ENCODE measurements around the gene C10orf105.

C10orf105 gene

DNA sequence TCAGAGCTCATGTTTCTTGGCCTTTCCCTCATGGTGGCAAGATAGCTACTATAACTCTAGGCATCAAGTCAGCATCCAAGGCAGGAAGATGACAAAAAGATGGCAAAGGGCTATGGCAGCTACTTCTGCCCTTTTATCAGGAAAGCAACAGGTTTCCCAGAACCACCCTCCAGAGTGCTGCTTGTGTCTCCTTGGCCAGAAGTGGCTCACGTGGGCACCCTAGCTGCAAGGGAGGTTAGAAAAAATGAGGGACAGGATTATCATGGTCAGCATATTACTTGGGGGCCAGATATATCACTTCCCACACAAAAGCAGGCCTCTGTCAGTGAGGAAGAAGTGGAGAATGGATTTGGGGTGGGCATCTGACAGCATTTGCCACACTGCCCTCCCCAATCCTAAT lies 24.3 kb upstream of the C10orf105 start:
- Histone ChIP-seq H3K27ac (no peak overlapping the region), H3K9ac (no peak overlapping the region), H4K20me1 (no peaks in the 10 kb centered on the region), H3K4me2 (peak overlapping the region in 4 of 11 experiments; percentile 26 to 95 (median 56); a peak in 6 of 22 replicates), H3K36me3 (no peaks in the 10 kb centered on the region), H3K9me3 (replicated peaks in 1 of 11) (peaks cover 0 to 19% (median 12%) of the 10 kb centered on the region in 11 experiments; a peak in 15 of 22 replicates), H3K4me1 (peaks cover 48 to 99% (median 72%) of the 10 kb centered on the region in 10 experiments), H3K4me3 (no peak overlapping the region), H3K27me3 (no peaks in the 10 kb centered on the region)
- TF ChIP-seq Cebpa-rat (IDR thresholded peaks at IDR 0.05), result no peak

DNA sequence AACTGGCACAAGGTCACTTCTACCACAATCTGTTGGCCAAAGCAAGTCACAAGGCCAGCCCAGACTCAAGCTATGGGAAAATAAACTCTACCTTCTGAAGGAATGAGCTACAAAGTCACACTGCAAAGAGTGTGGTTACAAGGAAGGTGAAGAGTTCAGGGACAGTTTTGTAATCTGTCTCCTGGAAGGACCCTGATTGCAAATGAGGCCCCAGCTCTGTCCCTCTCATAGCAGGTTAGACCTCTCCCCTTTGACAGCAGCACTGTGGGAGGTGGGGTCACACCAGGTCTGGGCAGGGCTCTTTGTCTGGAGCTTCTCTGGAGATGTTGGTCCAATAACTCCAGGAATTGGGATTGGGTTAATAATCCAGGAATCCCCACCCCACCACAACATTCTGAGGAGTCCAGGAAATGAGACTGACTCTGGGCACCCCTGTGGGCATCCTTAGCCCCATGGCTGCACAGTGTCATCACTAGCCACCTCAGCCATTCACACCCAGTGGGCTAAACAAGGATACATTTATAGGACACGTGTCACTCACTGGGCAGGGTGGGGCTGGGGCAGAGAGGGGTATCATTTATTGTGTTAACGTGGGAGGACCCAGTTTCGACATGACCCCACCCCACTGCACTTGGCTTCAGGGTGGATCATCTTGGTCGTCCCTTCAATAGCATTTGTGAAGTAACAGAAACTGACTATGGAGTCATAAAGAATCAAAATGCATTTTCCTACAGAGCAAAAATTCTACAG lies 23.7 kb upstream of the C10orf105 start:
- Histone ChIP-seq H4K20me1 (no peaks in the 10 kb centered on the region), H3K4me3 (no peak overlapping the region), H3K9me3 (replicated peaks in 1 of 11) (peaks cover 0 to 19% (median 12%) of the 10 kb centered on the region in 11 experiments; a peak in 15 of 22 replicates), H3K4me1 (peaks cover 42 to 99% (median 71%) of the 10 kb centered on the region in 10 experiments), H3K27me3 (no peaks in the 10 kb centered on the region), H3K27ac (peak overlapping the region in 3 of 11 experiments; percentile 9 to 44 (median 28); a peak in 5 of 22 replicates), H3K36me3 (no peaks in the 10 kb centered on the region), H3K9ac (no peak overlapping the region), H3K4me2 (peak overlapping the region in 6 of 11 experiments; percentile 6 to 95 (median 56); a peak in 9 of 22 replicates)
- no peak for TF ChIP-seq Cebpa-rat (IDR thresholded peaks at IDR 0.05)

- Histone ChIP-seq H3K36me3 (no peaks in the 10 kb centered on the region), H3K4me3 (no peak overlapping the region), H3K4me1 (peaks cover 34 to 99% (median 71%) of the 10 kb centered on the region in 10 experiments), H3K27ac (peak overlapping the region in 4 of 11 experiments; percentile 9 to 44 (median 24); a peak in 5 of 22 replicates), H4K20me1 (no peaks in the 10 kb centered on the region), H3K9ac (no peak overlapping the region), H3K4me2 (peak overlapping the region in 5 of 11 experiments; percentile 34 to 83 (median 78); a peak in 8 of 22 replicates), H3K27me3 (no peaks in the 10 kb centered on the region), H3K9me3 (replicated peaks in 1 of 11) (peaks cover 0 to 19% (median 12%) of the 10 kb centered on the region in 11 experiments; a peak in 15 of 22 replicates)
- no peak for TF ChIP-seq Cebpa-rat (IDR thresholded peaks at IDR 0.05)
Observed at GRCh38 chr10:71742301-71743088, 22.9 kb upstream of the C10orf105 start.

DNA sequence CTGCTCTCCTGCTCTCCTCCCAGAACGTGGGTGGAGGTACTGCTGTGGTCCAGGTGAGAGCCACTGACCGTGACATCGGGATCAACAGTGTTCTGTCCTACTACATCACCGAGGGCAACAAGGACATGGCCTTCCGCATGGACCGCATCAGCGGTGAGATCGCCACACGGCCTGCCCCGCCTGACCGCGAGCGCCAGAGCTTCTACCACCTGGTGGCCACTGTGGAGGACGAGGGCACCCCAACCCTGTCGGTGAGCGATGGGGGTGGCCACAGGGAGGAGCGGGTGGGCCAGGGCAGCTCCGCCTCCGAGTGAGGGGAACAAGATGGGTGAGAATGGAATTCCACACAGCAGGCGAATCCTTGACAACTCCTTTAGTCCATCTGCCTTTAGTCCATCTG lies 22.1 kb upstream of the C10orf105 start:
- Histone ChIP-seq H3K4me2 (peak overlapping the region; percentile 44 to 96 (median 72); a peak in 20 of 22 replicates), H4K20me1 (no peaks in the 10 kb centered on the region), H3K36me3 (no peaks in the 10 kb centered on the region), H3K4me1 (peaks cover 30 to 99% (median 71%) of the 10 kb centered on the region in 10 experiments), H3K27me3 (no peaks in the 10 kb centered on the region), H3K4me3 (no peak overlapping the region), H3K27ac (peak overlapping the region in 3 of 11 experiments; percentile 15 to 36 (median 15); a peak in 5 of 22 replicates), H3K9ac (no peak overlapping the region), H3K9me3 (replicated peaks in 1 of 11) (peaks cover 0 to 19% (median 12%) of the 10 kb centered on the region in 11 experiments; a peak in 15 of 22 replicates)
- no peak for TF ChIP-seq Cebpa-rat (IDR thresholded peaks at IDR 0.05)

DNA sequence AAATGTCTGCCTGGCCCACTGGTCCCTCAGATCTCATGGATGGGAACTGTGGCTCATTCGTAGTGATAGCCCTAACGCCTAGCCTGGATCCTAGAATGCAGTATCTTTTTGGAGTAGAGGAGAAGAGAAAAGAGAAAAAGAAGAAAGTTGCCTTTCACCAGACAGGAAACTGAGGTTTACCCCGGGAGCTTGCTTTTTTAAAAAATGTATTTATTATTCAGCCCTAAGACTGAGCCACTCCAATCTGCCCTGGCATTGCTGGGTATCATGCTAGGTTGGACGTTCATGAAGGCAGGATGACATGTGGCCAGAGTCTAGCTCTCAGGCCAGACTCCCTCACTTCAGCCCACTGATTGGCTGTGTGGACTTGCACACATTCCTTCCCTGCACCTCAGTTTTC lies 21.5 kb upstream of the C10orf105 start:
- Histone ChIP-seq H3K27ac (peak overlapping the region in 3 of 11 experiments; percentile 15 to 36 (median 35); a peak in 6 of 22 replicates), H3K4me2 (peak overlapping the region; percentile 44 to 96 (median 72)), H3K9ac (0 out of 22 replicates have a peak overlapping the region, but pooled peaks of 2 of the 11 experiments have one; percentile 2 to 23), H3K4me3 (no peak overlapping the region), H3K9me3 (replicated peaks in 1 of 11) (peaks cover 0 to 19% (median 12%) of the 10 kb centered on the region in 11 experiments; a peak in 15 of 22 replicates), H4K20me1 (no peaks in the 10 kb centered on the region), H3K36me3 (no peaks in the 10 kb centered on the region), H3K27me3 (no peaks in the 10 kb centered on the region), H3K4me1 (peaks cover 30 to 99% (median 71%) of the 10 kb centered on the region in 10 experiments)
- no peak for TF ChIP-seq Cebpa-rat (IDR thresholded peaks at IDR 0.05)

DNA sequence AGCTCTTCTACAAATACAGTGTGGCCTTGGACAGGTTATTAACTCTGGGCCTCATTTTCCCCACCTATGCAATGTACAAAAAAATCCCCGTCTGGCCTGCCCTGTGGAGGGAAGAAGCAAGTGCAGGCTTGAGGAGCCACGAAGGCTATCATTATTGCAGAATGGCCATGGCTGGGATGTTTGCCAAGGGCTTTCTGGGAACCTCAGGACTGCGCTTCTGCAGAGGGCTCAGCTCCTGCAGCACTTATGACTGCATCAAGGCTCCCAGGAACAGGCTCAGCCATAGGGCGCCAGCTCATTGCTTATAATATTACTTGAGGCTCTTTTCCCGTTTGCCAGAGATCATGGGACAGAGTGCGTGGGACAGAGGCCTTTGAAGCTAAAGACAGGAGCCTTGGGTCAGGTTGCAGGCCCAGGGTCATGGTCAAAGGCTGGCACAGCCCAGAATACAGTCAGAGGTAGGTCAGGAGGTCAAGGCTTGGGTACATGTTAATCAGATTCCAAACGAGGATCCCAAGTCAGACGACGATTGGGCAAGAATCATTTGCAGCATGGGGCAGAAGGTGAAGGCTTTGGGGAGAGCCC lies 20.6 kb upstream of the C10orf105 start:
- Histone ChIP-seq H3K27ac (0 out of 22 replicates have a peak overlapping the region, but pooled peaks of 1 of the 11 experiments have one; percentile 36), H3K4me1 (peaks cover 31 to 99% (median 71%) of the 10 kb centered on the region in 10 experiments), H3K9ac (no peak overlapping the region), H3K36me3 (no peaks in the 10 kb centered on the region), H3K9me3 (replicated peaks in 1 of 11) (peaks cover 0 to 19% (median 12%) of the 10 kb centered on the region in 11 experiments; a peak in 15 of 22 replicates), H3K4me2 (peak overlapping the region in 10 of 11 experiments; percentile 44 to 96 (median 75); a peak in 18 of 22 replicates), H4K20me1 (no peaks in the 10 kb centered on the region), H3K27me3 (no peaks in the 10 kb centered on the region), H3K4me3 (no peak overlapping the region)
- no peak for TF ChIP-seq Cebpa-rat (IDR thresholded peaks at IDR 0.05)

DNA sequence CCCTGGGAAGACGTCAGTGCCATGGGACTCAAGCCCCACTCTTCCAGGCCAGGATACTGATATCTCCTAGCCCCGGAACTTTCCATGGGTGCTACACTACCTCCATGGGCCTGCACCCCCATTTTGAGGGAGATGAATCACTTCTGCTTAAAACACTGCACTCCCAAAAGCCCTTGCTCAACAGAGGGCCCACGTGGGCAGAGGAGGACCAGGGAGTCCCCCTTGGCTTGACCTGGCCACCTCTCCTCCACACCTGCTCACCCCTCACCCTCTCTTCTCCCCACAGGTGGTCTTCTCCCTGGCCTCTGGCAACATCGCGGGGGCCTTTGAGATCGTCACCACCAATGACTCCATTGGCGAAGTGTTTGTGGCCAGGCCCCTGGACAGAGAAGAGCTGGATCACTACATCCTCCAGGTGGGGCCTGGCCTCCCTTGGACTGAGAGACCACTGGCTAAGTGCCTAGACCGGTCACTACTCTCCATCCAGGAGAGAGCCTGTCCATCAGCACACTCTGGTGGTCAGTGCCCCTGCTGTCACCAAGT lies 19.9 kb upstream of the C10orf105 start:
- TF ChIP-seq Cebpa-rat (IDR thresholded peaks at IDR 0.05), result no peak
- peak overlapping the region in 5 of 11 experiments; percentile 72 to 96 (median 83); a peak in 8 of 22 replicates for H3K4me2 ChIP-seq
- H3K36me3 ChIP-seq, result no peaks in the 10 kb centered on the region
- H3K4me1 ChIP-seq, result peaks cover 38 to 100% (median 75%) of the 10 kb centered on the region in 10 experiments
- H3K27me3 ChIP-seq, result no peaks in the 10 kb centered on the region
- no peak overlapping the region for H3K9ac ChIP-seq
- H3K9me3 ChIP-seq (replicated peaks in 1 of 11), result peaks cover 0 to 19% (median 12%) of the 10 kb centered on the region in 11 experiments; a peak in 15 of 22 replicates
- no peaks in the 10 kb centered on the region for H4K20me1 ChIP-seq
- no peak overlapping the region for H3K27ac ChIP-seq
- H3K4me3 ChIP-seq, result no peak overlapping the region

DNA sequence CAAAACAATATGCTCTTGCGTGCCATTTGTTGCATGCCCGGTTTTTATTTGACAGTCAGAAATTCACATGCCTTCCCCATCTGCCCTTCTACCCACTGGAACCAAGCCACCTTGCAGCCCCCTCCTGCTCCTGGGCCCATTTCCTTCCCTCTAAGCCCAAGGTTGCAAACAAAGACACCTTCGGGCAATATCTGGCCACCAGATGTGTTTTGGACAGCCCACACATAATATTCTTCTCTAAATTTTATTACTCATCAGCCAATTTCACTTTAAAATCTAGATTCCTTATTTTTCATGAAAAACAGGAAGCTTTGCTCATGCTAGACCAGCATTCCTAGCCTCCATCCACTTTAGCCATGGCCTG lies 18.2 kb upstream of the C10orf105 start:
- Histone ChIP-seq H3K9me3 (replicated peaks in 1 of 11) (peaks cover 0 to 11% (median 6%) of the 10 kb centered on the region in 11 experiments; a peak in 15 of 22 replicates), H3K36me3 (no peaks in the 10 kb centered on the region), H3K27ac (peak overlapping the region in 7 of 11 experiments; percentile 10 to 49 (median 37); a peak in 11 of 22 replicates), H3K4me3 (no peak overlapping the region), H3K27me3 (no peaks in the 10 kb centered on the region), H3K9ac (peak overlapping the region in 2 of 11 experiments; percentile 3 to 26; a peak in 2 of 22 replicates), H4K20me1 (no peaks in the 10 kb centered on the region), H3K4me2 (peak overlapping the region; percentile 29 to 97 (median 94); a peak in 18 of 22 replicates), H3K4me1 (peaks cover 41 to 91% (median 74%) of the 10 kb centered on the region in 10 experiments)
- TF ChIP-seq Cebpa-rat (IDR thresholded peaks at IDR 0.05), result no peak
